NCI-H2107 treated with DMSO at 0.1 percent for 48 hours (cell line): ENCODE data around the gene CACNA1S.

Source experiments
- DNase-seq: peaks from one replicate; lab custom pipeline; 2025; ENCODE audit not compliant: unreplicated experiment; lab: John Stamatoyannopoulos, UW

The CACNA1S gene

DNA sequence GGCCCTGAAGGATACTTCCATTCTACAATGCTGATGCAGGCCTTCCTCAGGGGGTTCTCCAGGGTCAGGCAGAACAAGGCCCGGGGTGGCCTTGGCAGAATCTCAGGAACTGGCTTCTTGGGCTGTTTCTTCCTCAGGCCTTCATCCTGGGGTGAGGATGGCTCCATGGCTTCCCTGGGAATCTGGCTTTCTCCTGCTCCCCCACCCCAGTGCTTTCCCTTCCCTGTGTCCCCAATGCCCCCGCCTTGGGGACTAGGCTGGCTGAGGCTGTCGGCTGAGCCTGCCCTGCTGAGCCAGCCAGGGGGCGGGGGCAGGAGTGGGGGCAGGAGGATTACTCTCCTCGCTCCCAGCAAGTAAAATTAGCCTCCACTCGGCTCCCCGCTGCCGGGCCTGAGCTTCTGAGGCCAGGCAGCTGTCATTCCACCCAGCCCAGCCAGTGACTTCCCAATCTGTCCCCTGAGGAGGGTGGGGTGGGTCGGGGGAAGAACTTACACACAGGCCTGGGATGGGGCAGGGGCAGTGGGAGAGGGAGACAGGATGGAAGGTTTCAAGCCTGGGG, at the start of gene CACNA1S:
CACNA1S (minus strand) TSS at position 254 of the 559 bp plus-strand sequence; CDS start at position 167, 87 bp downstream.
- no peak for DNase-seq

DNA sequence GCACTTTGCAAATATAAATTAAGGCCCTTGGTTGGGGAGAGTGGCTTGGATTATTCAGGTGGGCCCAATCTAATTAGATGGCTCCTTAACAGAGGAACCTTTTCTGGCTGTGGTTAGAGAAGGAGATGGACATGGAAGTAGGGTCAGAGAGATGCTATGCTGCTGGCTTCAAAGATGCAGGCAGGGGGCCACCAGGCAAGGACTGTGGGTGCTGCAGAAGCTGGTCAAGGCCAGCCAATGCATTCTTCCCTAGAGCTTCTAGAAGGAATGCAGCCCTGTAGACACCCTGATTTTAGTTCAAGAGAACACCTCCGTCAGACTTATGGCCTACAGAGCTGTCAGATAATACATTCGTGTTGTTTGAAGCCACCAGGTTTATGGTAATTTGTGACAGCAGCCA, 45.7 kb upstream of the CACNA1S start:
- no peak for DNase-seq

DNA sequence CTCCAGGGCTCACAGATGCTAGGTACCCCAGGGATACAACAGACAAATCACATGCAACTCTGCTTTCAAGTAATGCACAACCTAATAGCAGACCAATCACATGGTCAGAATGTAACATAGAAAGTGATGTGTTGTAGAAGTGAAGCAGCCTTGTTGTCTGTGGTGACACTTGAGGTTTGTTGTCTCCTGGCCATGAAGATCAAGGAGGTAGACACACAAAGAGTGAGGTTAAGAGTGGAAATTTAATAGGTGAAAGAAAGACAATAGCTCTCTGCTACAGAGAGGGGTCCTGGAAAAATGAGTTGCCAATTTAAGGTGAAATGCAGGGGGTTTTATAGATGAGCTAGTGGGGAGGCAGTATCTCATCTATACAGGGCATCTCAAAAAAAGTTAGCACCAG, 44.6 kb upstream of the CACNA1S start:
- no peak for DNase-seq

DNA sequence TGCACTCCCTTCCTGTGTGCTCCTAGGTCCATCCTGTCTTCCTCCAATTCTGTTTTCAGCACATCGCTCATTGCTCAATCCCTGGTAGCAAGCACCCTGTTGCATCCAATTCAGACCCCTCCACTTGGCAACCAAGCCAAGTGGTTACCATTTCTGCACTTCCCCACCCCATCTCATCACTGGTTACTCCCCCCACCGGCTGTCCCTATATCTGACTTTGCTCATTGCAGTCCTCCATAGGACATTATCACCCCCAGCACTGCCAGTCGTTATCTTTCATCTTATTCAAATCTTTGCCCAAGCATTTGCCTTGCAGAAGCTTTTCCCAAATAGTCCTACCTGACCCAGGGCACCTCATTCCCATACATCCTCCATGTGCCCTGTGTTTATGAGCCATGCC, 44.1 kb upstream of the CACNA1S start:
- no peak for DNase-seq

DNA sequence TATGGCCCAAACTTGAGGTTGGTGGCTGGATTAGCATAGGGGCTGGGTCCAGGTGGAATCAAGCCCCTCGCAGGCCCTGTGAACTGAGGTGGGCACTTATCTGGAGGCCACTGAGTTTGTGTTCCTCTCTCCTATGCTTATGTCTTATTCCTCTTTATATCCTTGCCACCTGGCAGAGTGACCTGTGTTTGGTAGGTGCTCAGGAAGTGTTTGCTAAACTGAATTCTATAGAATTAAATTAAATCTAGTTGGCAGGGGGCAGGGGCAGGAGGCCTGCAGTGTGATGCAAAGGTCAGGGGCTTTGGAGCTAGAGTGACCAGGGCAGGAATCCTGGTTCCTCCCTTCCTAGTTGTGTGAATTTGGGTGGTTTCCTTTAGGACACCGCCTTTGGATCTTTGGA, 43.1 kb upstream of the CACNA1S start:
- DNase-seq, result no peak

DNA sequence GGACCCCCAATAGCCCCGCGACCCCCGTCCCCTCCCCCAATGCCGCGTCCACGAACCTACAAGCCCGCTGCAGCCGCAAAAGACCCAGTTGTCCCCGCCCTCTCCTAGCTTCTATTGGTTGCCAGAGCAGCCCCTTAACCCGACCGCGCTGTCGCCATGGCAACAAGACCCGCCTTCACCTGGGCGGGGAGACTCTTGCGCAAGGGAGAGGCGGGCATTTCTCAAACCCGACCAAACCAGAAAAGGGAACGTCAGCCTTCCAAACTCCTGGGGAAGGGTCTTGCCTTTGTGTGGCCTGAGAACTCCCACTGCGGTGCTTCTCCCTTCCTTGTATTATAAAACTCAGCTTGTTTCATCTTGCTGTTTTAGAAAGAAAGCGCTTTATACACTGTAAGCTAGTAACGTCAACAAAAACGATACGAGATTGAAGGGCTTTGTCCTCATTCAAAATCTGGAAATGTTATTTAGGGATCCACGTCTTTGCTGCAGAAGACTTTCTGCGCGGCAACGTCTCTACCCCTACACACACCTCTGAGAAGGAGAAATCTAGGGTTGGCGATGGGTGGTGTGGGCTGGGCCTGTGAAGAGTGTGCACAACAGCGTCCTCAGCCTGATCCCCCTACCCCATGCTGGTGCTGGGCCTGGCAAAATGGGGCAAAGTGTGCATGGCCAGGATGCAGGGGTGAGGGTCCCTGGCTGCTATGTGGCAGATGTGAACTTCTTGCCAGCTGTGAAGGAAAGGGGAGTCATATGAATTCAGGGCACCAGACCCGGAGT, 42.4 kb upstream of the CACNA1S start, which contains the start of gene TMEM9:
TMEM9 (minus strand) TSS at position 86 of the 777 bp plus-strand sequence. CDS start 551 bp downstream, outside the sequence.
- DNase-seq, result peak; percentile 93

DNA sequence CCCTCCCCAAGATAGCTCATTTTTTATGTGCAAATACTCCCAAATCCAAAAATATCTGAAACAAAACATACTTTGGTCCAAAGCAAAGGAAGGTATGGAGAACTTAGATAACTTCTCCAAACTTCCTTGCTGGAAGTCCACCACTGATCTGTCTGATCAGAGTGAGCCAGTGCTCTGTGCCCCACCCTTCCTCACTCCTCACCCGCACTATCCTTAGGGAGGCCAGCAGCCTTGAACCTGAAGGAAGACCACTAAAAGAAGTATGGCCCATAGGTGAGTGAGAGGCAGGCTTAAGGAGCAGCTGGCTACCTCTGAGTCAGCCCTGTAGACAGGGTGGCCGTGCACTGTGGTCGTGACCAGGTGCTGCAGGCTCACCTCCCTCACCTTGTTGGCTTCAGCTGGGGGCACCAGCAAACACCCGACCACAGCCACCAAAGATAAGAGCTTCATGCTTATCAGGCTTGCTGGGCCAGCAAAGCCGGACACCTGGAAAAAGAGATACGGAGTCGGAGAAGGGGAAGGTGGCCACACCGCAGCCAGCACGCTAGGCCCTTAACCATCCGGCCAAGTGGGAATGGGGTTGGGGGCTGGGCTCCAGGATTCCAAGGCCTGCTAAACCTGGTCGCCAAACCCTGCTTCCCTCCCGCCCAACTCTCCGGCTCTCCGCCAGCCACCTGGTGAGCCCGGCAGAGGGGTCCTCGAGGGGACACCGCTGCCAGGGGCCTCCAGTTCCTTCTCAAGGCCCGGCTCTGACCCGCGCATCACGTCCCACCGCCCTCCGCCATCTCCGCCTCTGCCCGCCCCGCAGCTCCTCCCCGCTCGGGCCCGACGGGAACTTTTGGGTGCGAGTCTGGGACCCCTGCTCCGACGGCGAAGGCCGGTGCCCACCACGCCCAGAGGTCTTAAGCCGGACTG, 41.5 kb upstream of the CACNA1S start:
- no peak for DNase-seq

DNA sequence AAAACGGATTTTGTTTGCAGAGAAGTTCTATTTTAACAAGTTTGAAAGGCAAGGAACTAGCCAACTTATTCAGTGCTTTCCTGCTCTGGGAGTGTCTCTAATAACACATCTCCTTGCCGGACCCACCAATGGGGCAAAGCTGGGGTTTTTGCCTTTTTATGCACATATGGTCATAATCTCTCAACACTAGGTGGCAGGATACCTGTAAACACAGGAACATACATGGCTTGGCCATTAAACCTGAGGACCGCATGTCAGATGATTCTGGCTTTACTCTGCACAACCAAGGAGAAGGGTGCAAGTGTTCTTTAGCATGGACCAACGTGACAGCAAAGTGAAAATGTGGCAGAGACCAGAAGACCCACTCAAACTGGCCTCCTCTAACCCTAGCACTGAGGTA, 37.2 kb upstream of the CACNA1S start:
- DNase-seq, result peak; percentile 50

DNA sequence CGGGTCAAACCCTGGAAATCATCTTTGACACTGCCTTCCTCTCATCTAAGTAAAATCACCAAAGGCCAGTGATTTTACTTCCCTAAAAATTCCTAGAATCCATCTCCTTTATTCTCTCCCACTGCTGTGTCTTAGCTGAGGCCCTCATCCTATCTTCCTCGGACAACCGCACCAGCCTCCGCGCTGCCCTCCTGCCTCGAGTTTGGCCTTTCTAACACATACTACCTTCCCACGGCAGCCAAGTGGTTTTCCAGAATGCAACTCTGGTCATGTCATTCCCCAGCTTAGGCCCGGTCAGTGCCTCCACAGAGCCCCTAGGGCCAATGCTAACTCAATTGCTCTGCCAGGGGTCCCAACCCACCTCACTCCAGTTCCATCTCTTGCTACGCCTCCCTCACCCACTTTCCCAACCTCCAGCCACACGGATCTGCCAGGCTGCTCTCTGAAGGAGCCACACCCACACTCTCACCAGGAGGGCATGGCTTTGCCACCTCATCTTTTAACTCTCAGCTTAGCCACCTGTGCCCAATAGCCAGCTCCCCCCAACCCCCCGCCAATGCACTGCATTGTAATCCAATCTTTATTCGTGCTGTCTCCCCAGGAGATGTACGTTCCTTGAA, 35.3 kb upstream of the CACNA1S start:
- no peak for DNase-seq

DNA sequence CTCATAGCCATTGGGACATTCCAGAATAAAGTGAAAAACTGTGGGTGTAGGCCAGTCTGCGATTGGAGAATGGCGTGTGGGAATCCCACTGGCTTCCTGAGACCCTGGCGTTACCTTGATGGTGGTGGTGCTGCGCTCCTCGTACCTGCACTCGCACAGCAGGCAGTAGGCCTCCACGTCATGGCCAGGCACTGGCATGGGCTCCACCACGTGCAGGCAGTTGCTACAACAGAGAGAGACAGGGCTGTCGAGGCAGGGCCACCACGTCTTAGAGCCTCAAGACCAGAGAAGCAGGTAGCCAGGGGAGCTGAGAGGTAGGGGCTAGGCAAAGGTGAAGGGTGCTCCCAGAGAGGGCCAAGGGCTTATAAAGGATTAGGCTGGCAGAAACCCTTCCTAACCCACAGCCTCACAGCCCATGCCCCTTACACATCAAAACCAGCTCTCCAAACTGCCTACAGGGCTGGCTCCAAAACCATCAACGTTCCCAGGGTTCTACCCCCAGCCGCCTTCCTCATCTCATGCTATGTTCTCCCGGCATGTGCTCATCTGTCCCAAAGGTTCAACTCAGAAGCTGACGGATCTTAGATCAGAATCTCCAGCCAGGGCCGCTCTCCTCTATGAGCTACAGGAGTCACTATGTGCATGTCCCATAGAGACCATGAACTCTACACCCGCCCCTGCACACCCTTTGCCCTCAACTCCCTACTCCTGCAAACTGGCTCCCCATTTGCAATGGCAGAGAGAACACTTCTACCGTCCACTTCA, 34.6 kb upstream of the CACNA1S start:
- DNase-seq, result no peak

DNA sequence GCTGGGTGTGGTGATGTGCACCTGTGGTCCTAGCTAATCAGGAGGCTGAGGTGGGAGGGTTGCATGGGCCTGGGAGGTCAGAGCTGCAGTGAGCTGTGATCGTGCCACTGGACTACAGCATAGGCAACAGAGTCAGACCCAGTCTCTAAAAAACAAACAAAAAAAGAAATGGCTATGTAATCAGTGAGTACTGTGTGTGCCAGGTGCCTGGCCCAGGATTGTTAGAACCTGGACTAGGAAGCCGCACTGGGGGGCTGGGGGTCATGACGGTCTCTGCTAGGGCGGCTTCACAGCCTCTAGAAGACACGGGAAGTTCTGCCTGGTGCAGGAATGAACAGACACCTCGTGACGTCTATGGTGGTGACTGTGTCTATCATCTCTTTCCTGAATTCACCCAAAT, 33.6 kb upstream of the CACNA1S start:
- DNase-seq, result no peak

DNA sequence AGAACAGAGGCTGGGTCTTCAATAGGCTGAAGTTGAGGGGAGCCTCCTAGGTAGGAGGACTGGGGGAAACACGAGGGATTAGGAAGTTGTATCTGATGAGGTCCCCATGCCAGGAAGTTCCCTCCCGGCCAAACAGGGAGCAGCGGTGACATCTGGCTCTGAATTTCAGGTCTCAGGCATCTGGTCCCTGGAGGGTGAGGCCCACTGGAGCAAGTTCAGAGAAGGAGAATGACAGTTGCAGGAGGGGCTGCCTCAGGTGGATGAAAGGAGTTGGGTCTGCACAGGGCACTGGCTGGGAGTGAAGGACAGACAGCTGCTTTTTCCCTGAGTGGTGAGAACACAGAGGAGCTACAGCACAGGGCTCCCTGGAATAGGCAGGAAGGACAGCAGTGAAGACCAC, 32.9 kb upstream of the CACNA1S start:
- DNase-seq, result no peak

DNA sequence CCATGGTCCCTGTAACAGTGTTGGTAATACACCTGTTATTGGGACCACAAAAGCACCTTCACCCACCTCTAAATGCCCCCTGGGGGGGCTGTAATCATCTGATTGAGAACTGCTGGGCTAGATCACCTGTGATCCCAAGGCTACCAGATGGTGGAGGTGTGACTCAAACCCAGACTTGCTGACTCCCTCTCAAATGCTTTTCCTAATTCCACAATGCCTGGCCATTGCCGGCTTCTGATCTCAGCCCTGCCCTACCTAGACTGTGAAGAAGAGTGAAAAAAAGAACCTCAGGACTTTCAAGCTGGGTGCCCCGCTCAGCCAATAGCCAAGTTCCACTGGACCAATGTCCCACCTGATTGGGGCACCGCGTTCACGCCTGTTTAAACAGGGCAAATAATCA, 32.5 kb upstream of the CACNA1S start:
- no peak for DNase-seq

DNA sequence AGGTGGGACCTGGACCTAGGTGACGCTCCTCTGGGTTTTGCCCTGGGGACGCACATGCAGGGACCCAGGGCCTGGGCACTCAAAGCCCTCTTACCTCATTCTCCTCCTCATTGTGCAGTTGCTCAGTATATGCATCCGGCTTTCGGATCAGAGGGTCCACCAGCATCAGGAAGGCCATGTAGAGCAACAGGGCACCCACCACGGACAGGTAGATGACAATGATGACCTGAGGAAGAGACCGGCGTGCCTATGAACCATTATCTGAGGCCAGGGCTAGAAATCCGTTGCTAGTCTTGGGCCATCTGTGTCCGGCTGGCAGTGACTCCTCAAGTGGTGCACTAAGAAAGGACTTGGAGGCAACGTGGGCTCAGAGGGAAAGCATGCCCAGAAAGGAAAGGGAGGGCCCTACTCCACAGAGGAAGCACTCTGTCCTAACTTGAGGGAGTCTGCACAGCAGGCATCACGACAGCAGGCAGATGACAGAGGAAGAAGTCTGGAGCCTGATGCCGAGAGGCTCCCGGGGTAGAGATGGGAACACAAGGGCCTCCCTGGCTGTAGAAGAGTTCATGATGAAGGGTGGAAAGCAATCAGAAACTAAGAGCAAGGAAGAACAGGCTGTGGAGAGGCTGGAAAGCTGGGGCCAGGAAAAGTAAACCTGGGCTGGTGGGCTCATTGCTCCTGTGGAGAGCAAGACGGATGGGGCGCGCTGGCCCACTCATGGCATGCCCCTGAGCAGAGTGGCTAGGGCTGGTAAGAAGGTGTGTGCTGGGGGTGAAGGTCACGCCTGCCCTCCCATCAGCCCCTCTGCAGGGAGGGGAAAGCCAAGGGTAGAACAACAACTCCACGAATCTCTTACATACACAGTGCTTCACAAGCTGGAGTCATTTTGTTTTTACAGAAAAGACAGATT, 31.8 kb upstream of the CACNA1S start:
- no peak for DNase-seq

DNA sequence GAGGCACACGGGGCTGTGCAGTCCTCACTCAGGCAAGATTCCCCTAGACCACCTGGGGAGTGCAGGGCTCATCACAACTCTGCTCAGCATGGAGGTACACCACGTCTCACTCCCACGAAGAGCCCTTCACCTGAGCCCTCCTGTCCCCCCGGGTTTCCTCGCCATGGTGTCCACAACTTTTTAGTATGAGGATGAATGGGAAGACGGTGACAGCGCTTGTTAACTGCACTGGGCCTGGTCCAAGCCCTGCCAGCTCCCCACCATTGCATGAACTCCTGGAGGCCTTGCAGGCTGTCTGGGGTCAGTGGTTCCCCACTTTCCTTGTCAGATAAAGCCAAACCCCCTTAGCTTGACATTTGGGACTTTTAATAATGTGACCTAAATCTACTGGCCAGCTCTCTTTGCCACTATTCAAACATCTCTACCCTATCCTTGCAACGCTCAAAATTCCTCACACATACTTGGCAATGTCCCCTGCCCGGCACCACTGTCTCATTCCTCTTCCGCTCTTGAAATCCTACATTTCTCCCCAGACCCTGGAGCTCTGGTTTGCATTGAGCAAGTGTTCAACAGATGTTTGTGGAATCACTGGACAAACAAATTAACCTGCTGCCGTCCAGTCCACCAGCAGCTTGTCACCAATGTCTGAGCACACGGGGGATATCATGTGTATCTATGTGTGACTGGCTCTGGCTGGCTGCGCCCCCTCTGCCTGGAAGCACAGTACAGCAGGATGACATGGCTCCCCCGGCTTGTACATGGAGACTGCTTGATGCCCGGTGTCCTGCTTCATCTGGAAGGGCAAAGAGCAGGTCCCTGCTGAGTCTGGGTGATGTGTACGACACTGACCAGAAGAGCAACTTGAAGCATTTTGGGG, 30.9 kb upstream of the CACNA1S start:
- no peak for DNase-seq

DNA sequence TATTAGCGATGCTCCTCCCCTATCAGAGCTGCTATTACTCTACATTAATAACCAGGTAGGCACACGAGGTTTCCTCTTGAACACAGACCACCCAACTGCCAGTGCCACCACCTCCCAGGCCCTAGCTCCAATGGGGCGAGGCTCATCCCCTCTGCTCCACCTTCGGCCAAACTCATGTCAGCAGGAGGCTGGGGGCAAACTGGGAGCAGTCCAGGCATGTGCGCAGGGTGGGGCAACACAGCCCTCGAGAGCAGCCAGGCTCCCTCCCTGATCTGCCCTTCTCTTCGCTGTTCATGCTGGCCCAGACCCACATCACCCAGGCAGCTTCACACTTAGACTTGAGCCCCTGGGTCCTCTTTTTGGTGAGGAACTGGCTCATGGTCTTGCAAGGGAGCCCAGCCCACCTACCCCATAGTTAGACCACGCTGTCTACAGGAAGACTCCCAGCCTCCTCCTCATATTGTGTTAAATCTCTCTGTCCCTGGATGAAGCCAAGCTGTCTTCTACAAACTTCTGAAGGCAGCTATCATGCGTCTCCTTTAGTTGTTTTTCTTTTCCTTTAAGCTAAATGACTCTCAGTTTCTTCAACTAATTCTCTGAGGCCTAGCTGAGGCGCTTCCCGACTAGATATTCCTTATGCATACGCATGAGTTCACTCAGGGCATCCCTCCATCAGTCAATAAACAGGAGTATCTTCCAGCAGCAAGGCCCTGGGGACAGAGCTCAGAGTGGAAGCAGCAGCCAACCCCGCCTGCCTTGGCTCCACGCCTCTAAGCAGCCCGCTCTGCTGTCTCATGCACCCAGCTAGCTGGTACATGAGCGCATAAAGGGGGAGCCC, 30.0 kb upstream of the CACNA1S start:
- DNase-seq, result no peak

DNA sequence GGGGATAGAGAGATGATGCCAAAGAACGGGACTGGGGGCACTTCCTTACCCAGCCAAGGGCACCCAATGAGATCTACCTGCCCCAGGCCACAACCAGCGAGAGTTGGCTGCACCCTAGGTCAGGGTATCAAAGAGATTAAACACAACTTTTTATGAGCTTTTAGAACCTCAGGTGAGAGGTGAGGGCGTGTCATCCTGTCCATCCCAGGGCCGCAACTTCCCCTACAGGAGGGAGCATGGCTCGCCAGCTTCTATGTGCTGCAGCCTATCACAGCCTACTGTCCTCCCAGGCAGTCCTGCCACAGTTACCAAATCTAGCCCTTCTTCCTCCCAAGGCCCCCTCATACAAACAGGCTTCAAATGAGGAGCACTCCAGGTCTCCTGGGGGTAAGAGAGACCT, 29.2 kb upstream of the CACNA1S start:
- DNase-seq, result no peak

DNA sequence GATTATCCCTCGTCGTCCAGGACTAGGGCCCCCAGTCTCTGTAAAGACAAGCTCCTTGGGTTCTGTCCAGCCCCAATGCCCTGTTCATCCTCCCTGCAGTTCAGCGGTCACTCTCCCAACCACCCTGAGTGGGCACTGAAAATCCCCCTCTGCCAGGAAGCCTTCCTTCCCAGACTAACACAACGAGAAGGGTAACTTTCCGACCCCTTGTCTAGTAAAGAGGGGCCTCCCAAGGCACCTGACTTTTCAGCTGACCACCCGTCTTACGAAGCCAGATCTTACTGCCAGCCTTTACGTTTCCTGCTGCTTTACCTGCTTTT, 28.7 kb upstream of the CACNA1S start:
- DNase-seq, result no peak
